Neural progenitor cell (in vitro differentiated cells): ENCODE measurements around the gene CRYGS. TPM values are rescaled to one million over a fixed set of nuclear protein-coding genes. Genes with fewer than 3 reads are reported as not detected.

Experiments used
- DNase-seq: peaks from one replicate; pipeline ENCODE4 v3.0.0-alpha.2; 2016; ENCODE audit warnings: low spot score
- H2AFZ ChIP-seq: fragments of 200-600 bp; sonication (generic); replicated peaks from 2 replicates; pipeline ENCODE4 v1.6.1; 2016; ENCODE audit warnings: antibody characterized with exemption
- H3F3A ChIP-seq: fragments of 200-600 bp; sonication (generic); 2 replicates; pipeline ENCODE4 v1.6.1; 2016; ENCODE audit warnings: antibody characterized with exemption, low read depth
- H3K27ac ChIP-seq: fragments of 200-600 bp; sonication (generic); 2 replicates; pipeline ENCODE4 v1.5.1; 2016; ENCODE audit warnings: mild to moderate bottlenecking
- H3K27me3 ChIP-seq: fragments of 200-600 bp; sonication (generic); 2 replicates; pipeline ENCODE4 v1.6.1; 2016; ENCODE audit warnings: mild to moderate bottlenecking, moderate library complexity
- H3K36me3 ChIP-seq: fragments of 200-600 bp; sonication (generic); 2 replicates; pipeline ENCODE4 v1.5.1; 2016
- H3K4me1 ChIP-seq: fragments of 200-600 bp; sonication (generic); 2 replicates; pipeline ENCODE4 v1.6.1; 2016; ENCODE audit warnings: mixed run types
- H3K4me2 ChIP-seq: fragments of 200-600 bp; sonication (generic); 2 replicates; pipeline ENCODE4 v1.6.1; 2016
- H3K4me3 ChIP-seq: fragments of 200-600 bp; sonication (generic); 2 replicates; pipeline ENCODE4 v1.5.1; 2016
- H3K79me2 ChIP-seq: fragments of 200-600 bp; sonication (generic); 2 replicates; pipeline ENCODE4 v1.6.1; 2016; ENCODE audit warnings: low read depth
- H3K9ac ChIP-seq: fragments of 200-600 bp; sonication (generic); 2 replicates; pipeline ENCODE4 v1.6.1; 2016
- H3K9me3 ChIP-seq: fragments of 200-600 bp; sonication (generic); 2 replicates; pipeline ENCODE4 v1.5.1; 2016; ENCODE audit warnings: low read depth
- H4K20me1 ChIP-seq: fragments of 200-600 bp; sonication (generic); 2 replicates; pipeline ENCODE4 v1.6.1; 2016; ENCODE audit warnings: low read depth
- H3K27ac Mint-ChIP-seq: 3 replicates; pipeline ENCODE4 v1.8.0; 2021; ENCODE audit warnings: mixed read lengths
- H3K27me3 Mint-ChIP-seq: 2 replicates; pipeline ENCODE4 v1.8.0; 2022; ENCODE audit warnings: low read depth, mild to moderate bottlenecking, inconsistent platforms, moderate library complexity, mixed read lengths; ENCODE audit not compliant: insufficient read depth
- H3K36me3 Mint-ChIP-seq: 3 replicates; pipeline ENCODE4 v1.8.0; 2021; ENCODE audit warnings: mixed read lengths
- H3K4me1 Mint-ChIP-seq: 3 replicates; pipeline ENCODE4 v1.8.0; 2021; ENCODE audit warnings: mixed read lengths
- H3K4me3 Mint-ChIP-seq: 3 replicates; pipeline ENCODE4 v1.8.0; 2021; ENCODE audit warnings: mild to moderate bottlenecking, moderate library complexity, mixed read lengths
- H3K9me3 Mint-ChIP-seq: 3 replicates; pipeline ENCODE4 v1.8.0; 2020; ENCODE audit warnings: mixed read lengths
- EZH2 ChIP-seq: fragments of 200-600 bp; sonication (generic); IDR thresholded peaks from 2 replicates; pipeline ENCODE4 v1.6.1; 2017; ENCODE audit warnings: antibody characterized with exemption, mild to moderate bottlenecking, moderate library complexity
- EZH2phosphoT487 ChIP-seq: fragments of 200-600 bp; sonication (generic); IDR thresholded peaks from 2 replicates; pipeline ENCODE4 v1.6.1; 2017; ENCODE audit warnings: antibody characterized with exemption
- total RNA-seq: library from RNA; depleted of rRNA; stranded (reverse); fragments of >200 nt; gene quantifications from 2 replicates; pipeline ENCODE4 v1.2.3, GENCODE V29; 2015; ENCODE audit warnings: low replicate concordance
- TF ChIP-seq, protein P1 (sequence below): fragments of 200-600 bp; sonication (generic); IDR thresholded peaks from 2 replicates; pipeline ENCODE4 v1.5.1; 2017; ENCODE audit warnings: antibody characterized with exemption, mild to moderate bottlenecking

Gene CRYGS
- total RNA-seq, 1 donor from 2014 or later: 1.1 TPM

DNA sequence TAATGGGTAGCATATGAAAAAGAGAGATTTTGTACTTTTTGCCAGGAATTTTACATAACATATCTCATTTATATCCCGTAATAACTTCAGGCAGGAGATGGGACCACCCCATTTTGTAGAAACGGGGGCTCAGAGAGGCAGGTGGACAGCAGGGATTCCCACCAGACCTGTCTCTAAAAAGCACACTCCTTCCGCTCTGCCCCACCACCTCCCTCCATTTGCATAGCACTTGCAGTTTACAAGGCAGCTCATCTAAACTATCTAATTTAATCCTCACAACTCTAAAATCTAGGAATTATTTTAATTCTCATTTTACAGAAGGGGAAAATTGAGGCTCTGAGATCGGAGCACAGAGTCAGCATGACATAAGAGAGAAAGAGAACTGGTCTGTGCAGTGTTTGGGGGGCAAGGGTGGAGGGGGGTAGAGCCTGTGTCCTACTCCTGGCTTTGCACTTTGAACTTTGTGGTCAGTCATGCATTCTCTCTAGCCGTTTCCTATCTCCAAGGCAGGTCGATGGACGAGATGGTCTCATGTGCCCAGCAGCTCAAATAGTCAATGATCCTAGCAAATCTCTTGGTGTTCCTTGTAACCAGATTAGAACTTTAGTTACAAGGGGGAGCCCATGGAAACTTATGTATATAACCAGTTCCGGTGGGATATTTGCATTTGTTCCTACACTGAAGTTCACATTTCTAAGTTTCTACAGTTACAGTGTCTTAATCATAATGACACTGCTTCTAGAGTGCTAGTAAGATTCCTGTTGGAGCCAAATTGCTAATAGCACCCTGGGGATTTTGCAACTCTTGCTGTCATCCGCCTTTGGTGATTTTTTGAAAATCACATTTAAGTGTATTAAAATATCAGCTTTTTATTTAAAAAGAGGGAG is 18.6 kb downstream of the CRYGS start:
- Histone ChIP-seq H3K4me2 (no peak overlapping the region), H3K4me1 (peaks cover 38% of the 10 kb centered on the region), H3K79me2 (no peaks in the 10 kb centered on the region), H3K9ac (no peak overlapping the region), H3F3A (peaks cover 13% of the 10 kb centered on the region), H3K27ac (no peak overlapping the region), H2AFZ (no peak overlapping the region), H4K20me1 (no peaks in the 10 kb centered on the region), H3K9me3 (no peaks in the 10 kb centered on the region), H3K27me3 (no peaks in the 10 kb centered on the region), H3K4me3 (no peak overlapping the region), H3K36me3 (no peaks in the 10 kb centered on the region)
- DNase-seq: no peak
- Mint-ChIP-seq H3K9me3 (peaks cover 21% of the 10 kb centered on the region), H3K4me3 (no peak overlapping the region), H3K36me3 (peaks cover 3% of the 10 kb centered on the region), H3K4me1 (peaks cover 65% of the 10 kb centered on the region), H3K27ac (no peak overlapping the region), H3K27me3 (peaks cover 10% of the 10 kb centered on the region)
- TF ChIP-seq, protein P1, sequence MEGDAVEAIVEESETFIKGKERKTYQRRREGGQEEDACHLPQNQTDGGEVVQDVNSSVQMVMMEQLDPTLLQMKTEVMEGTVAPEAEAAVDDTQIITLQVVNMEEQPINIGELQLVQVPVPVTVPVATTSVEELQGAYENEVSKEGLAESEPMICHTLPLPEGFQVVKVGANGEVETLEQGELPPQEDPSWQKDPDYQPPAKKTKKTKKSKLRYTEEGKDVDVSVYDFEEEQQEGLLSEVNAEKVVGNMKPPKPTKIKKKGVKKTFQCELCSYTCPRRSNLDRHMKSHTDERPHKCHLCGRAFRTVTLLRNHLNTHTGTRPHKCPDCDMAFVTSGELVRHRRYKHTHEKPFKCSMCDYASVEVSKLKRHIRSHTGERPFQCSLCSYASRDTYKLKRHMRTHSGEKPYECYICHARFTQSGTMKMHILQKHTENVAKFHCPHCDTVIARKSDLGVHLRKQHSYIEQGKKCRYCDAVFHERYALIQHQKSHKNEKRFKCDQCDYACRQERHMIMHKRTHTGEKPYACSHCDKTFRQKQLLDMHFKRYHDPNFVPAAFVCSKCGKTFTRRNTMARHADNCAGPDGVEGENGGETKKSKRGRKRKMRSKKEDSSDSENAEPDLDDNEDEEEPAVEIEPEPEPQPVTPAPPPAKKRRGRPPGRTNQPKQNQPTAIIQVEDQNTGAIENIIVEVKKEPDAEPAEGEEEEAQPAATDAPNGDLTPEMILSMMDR: no peak
- TF ChIP-seq EZH2phosphoT487 (no peak), EZH2 (no peak)

DNA sequence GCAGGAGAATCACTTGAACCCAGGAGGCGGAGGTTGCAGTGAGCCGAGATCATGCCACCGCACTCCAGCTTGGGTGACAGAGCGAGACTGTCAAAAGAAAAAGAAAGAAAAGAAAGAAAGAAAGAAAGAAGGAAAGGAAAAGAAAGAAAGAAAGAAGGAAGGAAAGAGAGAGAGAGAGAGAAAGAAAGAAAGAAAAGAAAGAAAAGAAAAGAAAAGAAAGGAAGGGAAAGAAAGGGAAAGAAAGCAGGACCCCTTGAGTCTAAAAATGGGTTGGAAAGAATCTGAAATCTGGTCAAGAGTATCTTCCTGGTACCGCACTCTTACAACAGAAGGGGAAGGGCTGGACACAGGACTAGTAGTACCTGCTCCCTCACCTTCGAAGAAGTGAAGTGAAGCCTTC is 19.6 kb downstream of the CRYGS start:
- Histone ChIP-seq H4K20me1 (no peaks in the 10 kb centered on the region), H3F3A (peaks cover 9% of the 10 kb centered on the region), H3K36me3 (no peaks in the 10 kb centered on the region), H3K27ac (no peak overlapping the region), H2AFZ (no peak overlapping the region), H3K4me2 (no peak overlapping the region), H3K79me2 (no peaks in the 10 kb centered on the region), H3K9me3 (no peaks in the 10 kb centered on the region), H3K9ac (no peak overlapping the region), H3K27me3 (no peaks in the 10 kb centered on the region), H3K4me3 (no peak overlapping the region), H3K4me1 (peaks cover 33% of the 10 kb centered on the region)
- no peak for DNase-seq
- peaks cover 3% of the 10 kb centered on the region for H3K36me3 Mint-ChIP-seq
- peaks cover 65% of the 10 kb centered on the region for H3K4me1 Mint-ChIP-seq
- H3K4me3 Mint-ChIP-seq: no peak overlapping the region
- no peak overlapping the region for H3K27ac Mint-ChIP-seq
- peaks cover 21% of the 10 kb centered on the region for H3K9me3 Mint-ChIP-seq
- H3K27me3 Mint-ChIP-seq: peaks cover 10% of the 10 kb centered on the region
- TF ChIP-seq, protein P1: no peak
- no peak for TF ChIP-seq EZH2
- no peak for TF ChIP-seq EZH2phosphoT487

DNA sequence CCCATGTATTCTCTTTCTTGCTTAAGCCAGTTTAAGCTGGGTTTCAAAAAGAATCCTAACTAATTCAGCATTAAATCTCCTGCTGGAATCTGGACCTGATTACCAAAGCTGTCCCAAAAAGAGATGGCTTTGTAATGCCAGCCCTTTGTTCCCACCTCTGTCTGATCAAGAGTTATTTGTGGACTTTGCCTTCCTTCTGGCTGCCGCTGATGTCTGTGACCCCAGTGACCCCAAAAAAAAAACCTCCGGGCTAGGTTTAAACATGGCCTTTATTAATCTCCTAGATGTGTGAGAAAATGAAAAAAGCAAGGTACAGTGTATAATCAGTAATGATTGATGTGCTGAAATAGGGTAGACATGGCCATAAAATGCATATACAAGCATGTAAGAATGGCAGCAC is 20.7 kb downstream of the CRYGS start:
- H3K27ac ChIP-seq: no peak overlapping the region
- peaks cover 9% of the 10 kb centered on the region for H3F3A ChIP-seq
- H4K20me1 ChIP-seq: no peaks in the 10 kb centered on the region
- Mint-ChIP-seq H3K27ac (peak overlapping the region; percentile 64), H3K9me3 (peaks cover 15% of the 10 kb centered on the region), H3K27me3 (peaks cover 7% of the 10 kb centered on the region), H3K36me3 (no peaks in the 10 kb centered on the region), H3K4me3 (peak overlapping the region; percentile 1), H3K4me1 (peaks cover 63% of the 10 kb centered on the region)
- no peak for DNase-seq
- H3K9ac ChIP-seq: no peak overlapping the region
- H3K4me2 ChIP-seq: no peak overlapping the region
- H3K36me3 ChIP-seq: no peaks in the 10 kb centered on the region
- no peaks in the 10 kb centered on the region for H3K79me2 ChIP-seq
- no peak overlapping the region for H2AFZ ChIP-seq
- H3K9me3 ChIP-seq: no peaks in the 10 kb centered on the region
- no peak overlapping the region for H3K4me3 ChIP-seq
- TF ChIP-seq EZH2 (no peak), EZH2phosphoT487 (no peak)
- TF ChIP-seq, protein P1: no peak
- peaks cover 33% of the 10 kb centered on the region for H3K4me1 ChIP-seq
- H3K27me3 ChIP-seq: no peaks in the 10 kb centered on the region
